ENCODE results near the gene PNPO.
A peak's percentile ranks its signal among the peaks of the same experiment; 100 is the strongest.

DNA sequence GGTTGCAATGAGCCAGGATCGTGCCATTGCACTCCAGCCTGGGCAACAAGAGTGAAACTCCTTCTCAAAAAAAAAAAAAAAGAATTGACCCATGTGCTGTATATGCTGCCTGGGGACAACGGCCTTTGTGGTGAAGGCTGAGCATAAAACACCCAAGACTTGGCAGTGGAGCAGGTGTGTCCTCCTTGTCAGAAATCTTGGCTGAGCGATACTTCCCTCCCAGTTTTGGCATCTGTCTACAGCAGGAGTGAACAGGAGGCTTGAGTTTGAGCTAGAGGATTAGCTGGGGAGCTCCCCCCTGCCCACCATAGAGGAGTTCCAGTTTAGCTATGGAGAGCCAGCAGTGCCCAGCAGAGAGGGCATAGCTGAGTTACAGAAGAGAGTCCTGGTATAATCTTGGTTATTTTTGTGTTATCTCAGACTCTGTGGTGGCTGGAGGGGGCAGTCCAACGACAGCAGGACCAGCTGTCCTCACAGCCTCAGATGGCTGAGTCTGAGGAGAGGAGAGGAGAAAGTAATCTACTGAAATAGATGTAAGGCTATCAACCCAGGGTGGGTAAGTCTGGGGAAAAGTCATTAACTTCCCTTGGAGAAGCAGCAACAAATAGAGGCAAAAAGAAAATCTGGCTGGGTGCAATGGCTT lies 26.9 kb upstream of the PNPO start:
- no peak for TF ChIP-seq POLR2A (IDR thresholded peaks at IDR 0.05)
- TF ChIP-seq, protein P1, sequence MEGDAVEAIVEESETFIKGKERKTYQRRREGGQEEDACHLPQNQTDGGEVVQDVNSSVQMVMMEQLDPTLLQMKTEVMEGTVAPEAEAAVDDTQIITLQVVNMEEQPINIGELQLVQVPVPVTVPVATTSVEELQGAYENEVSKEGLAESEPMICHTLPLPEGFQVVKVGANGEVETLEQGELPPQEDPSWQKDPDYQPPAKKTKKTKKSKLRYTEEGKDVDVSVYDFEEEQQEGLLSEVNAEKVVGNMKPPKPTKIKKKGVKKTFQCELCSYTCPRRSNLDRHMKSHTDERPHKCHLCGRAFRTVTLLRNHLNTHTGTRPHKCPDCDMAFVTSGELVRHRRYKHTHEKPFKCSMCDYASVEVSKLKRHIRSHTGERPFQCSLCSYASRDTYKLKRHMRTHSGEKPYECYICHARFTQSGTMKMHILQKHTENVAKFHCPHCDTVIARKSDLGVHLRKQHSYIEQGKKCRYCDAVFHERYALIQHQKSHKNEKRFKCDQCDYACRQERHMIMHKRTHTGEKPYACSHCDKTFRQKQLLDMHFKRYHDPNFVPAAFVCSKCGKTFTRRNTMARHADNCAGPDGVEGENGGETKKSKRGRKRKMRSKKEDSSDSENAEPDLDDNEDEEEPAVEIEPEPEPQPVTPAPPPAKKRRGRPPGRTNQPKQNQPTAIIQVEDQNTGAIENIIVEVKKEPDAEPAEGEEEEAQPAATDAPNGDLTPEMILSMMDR (IDR thresholded peaks at IDR 0.05), result no peak
- TF ChIP-seq POLR2AphosphoS5 (IDR thresholded peaks at IDR 0.05), result peak; percentile 38
